K562 (cell line): ENCODE results near the gene RNF26. TPM values are rescaled to one million over a fixed set of nuclear protein-coding genes. Genes with fewer than 3 reads are reported as not detected.
A peak's percentile ranks its signal among the peaks of the same experiment; 100 is the strongest.

Experiments
- AFF1 ChIP-seq, 2 experiments: fragments of 450-650 bp; IDR thresholded peaks; 2 replicates each; pipeline ENCODE4 v1.6.1; 2018; ENCODE audit warnings: mild to moderate bottlenecking in 2 of 2, low read depth in 1 of 2; ENCODE audit not compliant: partially characterized antibody in 2 of 2
- ATF7 ChIP-seq: fragments of 450-650 bp; IDR thresholded peaks from 2 replicates; pipeline ENCODE4 v1.7.1; 2014; ENCODE audit warnings: mild to moderate bottlenecking, moderate library complexity
- BRD9 ChIP-seq: fragments of 450-650 bp; IDR thresholded peaks from 2 replicates; pipeline ENCODE4 v1.6.1; 2018; ENCODE audit warnings: low read depth; ENCODE audit not compliant: partially characterized antibody
- EHMT2 ChIP-seq: fragments of 450-650 bp; IDR thresholded peaks from 2 replicates; pipeline ENCODE4 v1.6.1; 2018; ENCODE audit warnings: antibody characterized with exemption
- ELF4 ChIP-seq: fragments of 450-650 bp; formaldehyde crosslinking; IDR thresholded peaks from 2 replicates; pipeline ENCODE4 v1.4.0; 2022; ENCODE audit warnings: missing genetic modification characterization
- EP400 ChIP-seq: fragments of 450-650 bp; IDR thresholded peaks from 2 replicates; pipeline ENCODE4 v1.6.1; 2017; ENCODE audit warnings: antibody characterized with exemption, mild to moderate bottlenecking, moderate library complexity
- FOXJ2 ChIP-seq: fragments of 200-800 bp; sonication (Bioruptor generic); IDR thresholded peaks from 2 replicates; pipeline ENCODE4 v1.6.1; 2016; ENCODE audit warnings: missing genetic modification characterization, missing compliant biosample characterization
- MITF ChIP-seq: IDR thresholded peaks from 2 replicates; pipeline ENCODE4 v1.6.1; 2014; ENCODE audit warnings: antibody characterized with exemption
- MYC ChIP-seq, 2 experiments: fragments of 250-450 bp in 1 of 2; sonication (Bioruptor Pico) in 1 of 2; IDR thresholded peaks; 2 replicates each; pipeline versions ENCODE4 v1.5.1 to v1.6.1; 2012 to 2021; ENCODE audit warnings: low read depth in 2 of 2, borderline replicate concordance in 1 of 2, improper control_type of control experiment in 1 of 2, low read length in 1 of 2, mild to moderate bottlenecking in 1 of 2, moderate library complexity in 1 of 2
- POLR2AphosphoS2 ChIP-seq: IDR thresholded peaks from 2 replicates; pipeline ENCODE4 v1.6.1; 2012; ENCODE audit warnings: low read length, improper control_type of control experiment
- POLR2G ChIP-seq: fragments of 200-400 bp; formaldehyde crosslinking; IDR thresholded peaks from 2 replicates; pipeline ENCODE4 v1.6.1; 2017; ENCODE audit warnings: low read depth, mild to moderate bottlenecking, antibody characterized with exemption, low read length, moderate library complexity
- SIN3A ChIP-seq, 2 experiments: fragments of 150-350 bp in 1 of 2; IDR thresholded peaks; 2 replicates each; pipeline ENCODE4 v1.6.1; 2011 to 2016; ENCODE audit warnings: borderline replicate concordance in 2 of 2, low read depth in 2 of 2, low read length in 2 of 2, mild to moderate bottlenecking in 2 of 2, moderate library complexity in 2 of 2; ENCODE audit not compliant: control insufficient read depth in 1 of 2
- SMARCA5 ChIP-seq: fragments of 450-650 bp; IDR thresholded peaks from 2 replicates; pipeline ENCODE4 v1.6.1; 2016
- SP2 ChIP-seq: IDR thresholded peaks from 2 replicates; pipeline ENCODE4 v1.6.1; 2011; ENCODE audit warnings: mild to moderate bottlenecking, low read depth, low read length, moderate library complexity; ENCODE audit not compliant: poor library complexity, severe bottlenecking; ENCODE audit errors: extremely low read depth
- TEAD1 ChIP-seq, 2 experiments: fragments of 450-650 bp in 1 of 2; sonication (generic) in 1 of 2; formaldehyde crosslinking; IDR thresholded peaks; 2 replicates each; pipeline versions ENCODE4 v1.4.0 to v1.8.0; 2020 to 2022; ENCODE audit warnings: mild to moderate bottlenecking in 2 of 2, missing genetic modification reagents in 1 of 2
- TEAD2 ChIP-seq: fragments of 450-650 bp; IDR thresholded peaks from 2 replicates; pipeline ENCODE4 v1.6.1; 2016; ENCODE audit warnings: missing genetic modification characterization, control low read depth, missing compliant biosample characterization
- U2AF2 ChIP-seq: fragments of 200-400 bp; formaldehyde crosslinking; optimal IDR thresholded peaks from 2 replicates; pipeline ENCODE3; 2017; ENCODE audit warnings: low read depth, mild to moderate bottlenecking, low read length
- YY1 ChIP-seq, 3 experiments: IDR thresholded peaks; 2 replicates each; pipeline ENCODE4 v1.6.1; 2011; ENCODE audit warnings: low read length in 2 of 3, mild to moderate bottlenecking in 2 of 3, moderate library complexity in 2 of 3, borderline replicate concordance in 1 of 3, control low read depth in 1 of 3, low read depth in 1 of 3; ENCODE audit not compliant: insufficient read depth in 3 of 3, insufficient replicate concordance in 2 of 3, control insufficient read depth in 1 of 3, insufficient read length in 1 of 3; ENCODE audit errors: extremely low read depth in 1 of 3
- ZBTB17 ChIP-seq: fragments of 450-650 bp; formaldehyde crosslinking; IDR thresholded peaks from 2 replicates; pipeline ENCODE4 v1.4.0; 2020; ENCODE audit warnings: mild to moderate bottlenecking
- ZKSCAN1 ChIP-seq: fragments of 150-350 bp; IDR thresholded peaks from 2 replicates; pipeline ENCODE4 v1.6.1; 2016; ENCODE audit warnings: low read depth, low read length
- ZNF696 ChIP-seq: fragments of 250-450 bp; sonication (Bioruptor Pico); conservative IDR thresholded peaks from 2 replicates; pipeline ENCODE4 v1.4.0; 2020; ENCODE audit warnings: mild to moderate bottlenecking, moderate library complexity
- polyA plus RNA-seq, 8 experiments: library from polyadenylated mRNA; depleted of rRNA in 4 of 8; stranded (reverse) in 5 of 8; unstranded in 3 of 8; fragments of >200 nt; fragmentation: Nextera tagmentation in 2 of 8; fragmentation: Illumina TruSeq in 1 of 8; extraction: Ambion mirVana in 2 of 8; extraction: Trizol in 1 of 8; gene quantifications; 2 replicates each; pipeline versions ENCODE4 v1.2.1 to v1.2.3, GENCODE V29; 2011 to 2014; ENCODE audit warnings: inconsistent platforms in 1 of 8, missing spikeins in 1 of 8
- total RNA-seq, 7 experiments: library from RNA; depleted of rRNA in 6 of 7; stranded (reverse); fragments of >200 nt in 6 of 7; fragmentation: Illumina TruSeq in 2 of 7; extraction: Trizol in 2 of 7; gene quantifications; 2 replicates each; pipeline versions ENCODE4 v1.2.1 to v1.2.3, GENCODE V29; 2011 to 2021; ENCODE audit warnings: low replicate concordance in 1 of 7

The RNF26 gene
- total and polyA plus RNA-seq, 9 of the 15 experiments (the other 6 are each of a cell fraction or from before 2014, with no cell fraction given), result 5.3 to 53.6 (median 12.7) TPM

GRCh38 chr11:119318240-119319135, 15.8 kb upstream of the RNF26 start (continued):
- TF ChIP-seq AFF1 (IDR thresholded peaks at IDR 0.05; ENCODE audit: low read depth in 1 of 2, partially characterized antibody in 2 of 2) (no peak), EP400 (0 out of 2 replicates have a peak, but pooled peaks have one; percentile 20), POLR2G (peak; percentile 63), TEAD2 (tag) (no peak), ZKSCAN1 (no peak), U2AF2 (no peak), ZNF696 (no peak), TEAD1 (CRISPR knock-in tag; IDR thresholded peaks at IDR 0.05) (no peak), ATF7 (peak; percentile 89), BRD9 (no peak), EHMT2 (no peak), ELF4 (no peak), SMARCA5 (no peak), POLR2AphosphoS2 (no peak; the same call in 1 of the 2 replicates), SP2 (no peak), ZBTB17 (CRISPR knock-in tag) (0 out of 2 replicates have a peak, but pooled peaks have one; percentile 55), SIN3A (IDR thresholded peaks at IDR 0.05; ENCODE audit: borderline replicate concordance in 2 of 2, control insufficient read depth in 1 of 2, low read depth in 2 of 2, low read length in 2 of 2) (0 out of 4 replicates have a peak, but pooled peaks of 1 of the 2 experiments have one; percentile 36), MITF (no peak), MYC (IDR thresholded peaks at IDR 0.05; ENCODE audit: low read depth, low read length) (peak; percentile 15; the same call in 1 of the 2 replicates), MYC (CRISPR knock-in tag; IDR thresholded peaks at IDR 0.05; ENCODE audit: borderline replicate concordance, low read depth) (peak; percentile 36; the same call in 1 of the 2 replicates), FOXJ2 (tag) (no peak), YY1 (IDR thresholded peaks at IDR 0.05; ENCODE audit: borderline replicate concordance in 1 of 3, control insufficient read depth in 1 of 3, extremely low read depth in 1 of 3, insufficient read depth in 3 of 3, insufficient read length in 1 of 3, insufficient replicate concordance in 2 of 3, low read depth in 1 of 3, low read length in 2 of 3) (peak in 2 of 3 experiments; percentile 20 to 66)
